Measurements from ENCODE around the gene PFKP.

- TF ChIP-seq CTCF (IDR thresholded peaks at IDR 0.05; ENCODE audit: poor library complexity) (no peak), EZH2phosphoT487 (IDR thresholded peaks at IDR 0.05; ENCODE audit: low read depth, severe bottlenecking, unreplicated experiment) (no peak)
Measured at GRCh38 chr10:3051692-3052091, 15.7 kb upstream of the PFKP start.
